CD4-positive, alpha-beta T cell treated with Interferon gamma for 1 hour (primary cell): ENCODE data around the gene PROX1.

Source experiments
- DNase-seq: peaks from one replicate; pipeline ENCODE4 v3.0.0-alpha.2; 2020

The PROX1 gene

GRCh38 chr1:214027498-214027897, 39.7 kb downstream of the PROX1 start:
- no peak for DNase-seq

GRCh38 chr1:214028095-214028494, 40.3 kb downstream of the PROX1 start:
- DNase-seq, result no peak

GRCh38 chr1:214028649-214029406, 41.1 kb downstream of the PROX1 start:
- no peak for DNase-seq

- DNase-seq, result no peak
Measured at GRCh38 chr1:214029796-214030195, 42.0 kb downstream of the PROX1 start.

- DNase-seq, result no peak
Measured at GRCh38 chr1:214031267-214031650, 43.5 kb downstream of the PROX1 start.

- no peak for DNase-seq
Measured at GRCh38 chr1:214037468-214037867, 49.7 kb downstream of the PROX1 start.

GRCh38 chr1:214039394-214040018, 51.7 kb downstream of the PROX1 start:
- DNase-seq, result no peak

- DNase-seq, result no peak
Measured at GRCh38 chr1:214043167-214043566, 55.4 kb downstream of the PROX1 start.

- no peak for DNase-seq
Measured at GRCh38 chr1:214044438-214045214, 56.9 kb downstream of the PROX1 start.

GRCh38 chr1:214050513-214051401, 63.0 kb downstream of the PROX1 start:
- DNase-seq, result no peak

GRCh38 chr1:214051786-214052185, 64.0 kb downstream of the PROX1 start:
- DNase-seq, result no peak

GRCh38 chr1:214058076-214058475, 70.3 kb downstream of the PROX1 start:
- no peak for DNase-seq

GRCh38 chr1:214066190-214066589, 78.4 kb downstream of the PROX1 start:
- no peak for DNase-seq

GRCh38 chr1:214066936-214067335, 79.2 kb downstream of the PROX1 start:
- no peak for DNase-seq

- no peak for DNase-seq
Measured at GRCh38 chr1:214067397-214067796, 79.6 kb downstream of the PROX1 start.

- no peak for DNase-seq
Measured at GRCh38 chr1:214067853-214068703, 80.3 kb downstream of the PROX1 start.

GRCh38 chr1:214068979-214069378, 81.2 kb downstream of the PROX1 start:
- no peak for DNase-seq

GRCh38 chr1:214071469-214071868, 83.7 kb downstream of the PROX1 start:
- DNase-seq, result no peak

- DNase-seq, result no peak
Measured at GRCh38 chr1:214072426-214073157, 84.8 kb downstream of the PROX1 start.

GRCh38 chr1:214074477-214074876, 86.7 kb downstream of the PROX1 start:
- no peak for DNase-seq
